IMR-90 (cell line): ENCODE data around the gene HIGD2A. TPM values are rescaled to one million over a fixed set of nuclear protein-coding genes. Genes with fewer than 3 reads are reported as not detected.
A peak's percentile ranks its signal among the peaks of the same experiment; 100 is the strongest.

Source experiments
- ATAC-seq: fragments of 200-7000 bp; cut with Tn5 transposase; 2 replicates; pipeline ENCODE4 v1.9.1; 2020; ENCODE audit warnings: low read depth, mild to moderate bottlenecking, moderate library complexity
- BruUV-seq: library from RNA; stranded (reverse); fragments of 400-500 nt; replicated peaks from 2 replicates; lab custom pipeline; 2021; lab: Mats Ljungman, UMichigan
- CTCF ChIA-PET: fragments of 300-600 bp; formaldehyde crosslinking; extraction: SDS; loops from one replicate; lab custom pipeline; 2021; ENCODE audit warnings: antibody characterized with exemption; lab: Yijun Ruan, JAX
- POLR2A ChIA-PET: fragments of 300-600 bp; sonication (Branson Sonifier 250); formaldehyde crosslinking; loops from one replicate; lab custom pipeline; 2022; ENCODE audit warnings: antibody characterized with exemption; ENCODE audit not compliant: unreplicated experiment; lab: Charles Lee
- DNase-seq: peaks from one replicate; pipeline ENCODE4 v3.0.0; 2013
- H2AFZ ChIP-seq: replicated peaks from 2 replicates; pipeline ENCODE3; 2013; ENCODE audit warnings: low read length, mild to moderate bottlenecking; ENCODE audit not compliant: poor library complexity
- H2AK5ac ChIP-seq: 2 replicates; pipeline ENCODE4 v1.6.1; 2013; ENCODE audit warnings: low read depth, low read length, inconsistent platforms
- H2AK9ac ChIP-seq: replicated peaks from 2 replicates; pipeline ENCODE3; 2013; ENCODE audit warnings: mild to moderate bottlenecking, low read depth, low read length, moderate library complexity; ENCODE audit not compliant: poor library complexity
- H2BK120ac ChIP-seq: 2 replicates; pipeline ENCODE4 v1.6.1; 2013; ENCODE audit warnings: low read depth, low read length, inconsistent platforms
- H2BK15ac ChIP-seq: 3 replicates; pipeline ENCODE4 v1.6.1; 2013; ENCODE audit warnings: low read depth, low read length, inconsistent platforms
- H2BK20ac ChIP-seq: 2 replicates; pipeline ENCODE4 v1.6.1; 2013; ENCODE audit warnings: low read depth, mild to moderate bottlenecking, inconsistent platforms, low read length, moderate library complexity
- H2BK5ac ChIP-seq: 2 replicates; pipeline ENCODE4 v1.6.1; 2013; ENCODE audit warnings: mild to moderate bottlenecking, low read depth, low read length, inconsistent platforms; ENCODE audit not compliant: poor library complexity, severe bottlenecking
- H3K14ac ChIP-seq: replicated peaks from 2 replicates; pipeline ENCODE4 v1.6.1; 2013; ENCODE audit warnings: low read depth, low read length, inconsistent platforms
- H3K18ac ChIP-seq: 2 replicates; pipeline ENCODE4 v1.6.1; 2013; ENCODE audit warnings: low read depth, low read length, control low read depth
- H3K23ac ChIP-seq: 2 replicates; pipeline ENCODE4 v1.6.1; 2013; ENCODE audit warnings: low read depth, low read length, inconsistent platforms
- H3K27ac ChIP-seq: 2 replicates; pipeline ENCODE4 v1.5.1; 2013; ENCODE audit warnings: mild to moderate bottlenecking, control low read depth, low read length; ENCODE audit not compliant: insufficient read depth
- H3K27me3 ChIP-seq: 2 replicates; pipeline ENCODE4 v1.6.1; 2013; ENCODE audit warnings: low read length; ENCODE audit not compliant: control insufficient read depth, insufficient read depth
- H3K36me3 ChIP-seq: 2 replicates; pipeline ENCODE4 v1.6.1; 2013; ENCODE audit warnings: low read length, mixed read lengths; ENCODE audit not compliant: control insufficient read depth, insufficient read depth
- H3K4ac ChIP-seq: 2 replicates; pipeline ENCODE4 v1.6.1; 2013; ENCODE audit warnings: low read depth, low read length, inconsistent platforms
- H3K4me1 ChIP-seq: 2 replicates; pipeline ENCODE4 v1.6.1; 2013; ENCODE audit warnings: low read length, mixed read lengths; ENCODE audit not compliant: control insufficient read depth, insufficient read depth
- H3K4me2 ChIP-seq: 2 replicates; pipeline ENCODE4 v1.6.1; 2013; ENCODE audit warnings: low read depth, mild to moderate bottlenecking, control low read depth, low read length, moderate library complexity
- H3K4me3 ChIP-seq: 2 replicates; pipeline ENCODE4 v1.5.1; 2013; ENCODE audit warnings: low read depth, mild to moderate bottlenecking, control low read depth, low read length, moderate library complexity; ENCODE audit not compliant: insufficient read depth
- H3K56ac ChIP-seq: 2 replicates; pipeline ENCODE4 v1.6.1; 2013; ENCODE audit warnings: low read length, inconsistent platforms; ENCODE audit not compliant: insufficient read depth; ENCODE audit errors: extremely low read depth
- H3K79me1 ChIP-seq, 2 experiments: 2 replicates each; pipeline ENCODE4 v1.6.1; 2013; ENCODE audit warnings: low read length in 2 of 2, inconsistent platforms in 1 of 2, low read depth in 1 of 2
- H3K9ac ChIP-seq: 2 replicates; pipeline ENCODE4 v1.6.1; 2013; ENCODE audit warnings: low read depth, low read length, control low read depth
- H3K9me1 ChIP-seq: 2 replicates; pipeline ENCODE4 v1.6.1; 2013; ENCODE audit warnings: low read length, inconsistent platforms; ENCODE audit not compliant: insufficient read depth
- H3K9me3 ChIP-seq: 2 replicates; pipeline ENCODE4 v1.6.1; 2013; ENCODE audit warnings: low read length; ENCODE audit not compliant: control insufficient read depth, insufficient read depth
- H4K20me1 ChIP-seq: 2 replicates; pipeline ENCODE4 v1.6.1; 2013; ENCODE audit warnings: low read length, inconsistent platforms; ENCODE audit not compliant: insufficient read depth
- H4K5ac ChIP-seq: 2 replicates; pipeline ENCODE4 v1.6.1; 2013; ENCODE audit warnings: mild to moderate bottlenecking, low read depth, low read length, control low read depth
- H4K8ac ChIP-seq, 2 experiments: 2 replicates each; pipeline ENCODE4 v1.6.1; 2013; ENCODE audit warnings: low read depth in 2 of 2, low read length in 2 of 2, control low read depth in 1 of 2, inconsistent platforms in 1 of 2
- H4K91ac ChIP-seq: 2 replicates; pipeline ENCODE4 v1.6.1; 2013; ENCODE audit warnings: low read depth, low read length, inconsistent platforms; ENCODE audit not compliant: insufficient read depth
- BHLHE40 ChIP-seq: fragments of 150-350 bp; IDR thresholded peaks from 2 replicates; pipeline ENCODE4 v1.6.1; 2016; ENCODE audit warnings: mild to moderate bottlenecking, low read depth, low read length
- CHD1 ChIP-seq: IDR thresholded peaks from 2 replicates; pipeline ENCODE4 v1.6.1; 2012; ENCODE audit warnings: low read depth, low read length, improper control_type of control experiment
- ELK1 ChIP-seq: fragments of 150-350 bp; IDR thresholded peaks from 2 replicates; pipeline ENCODE4 v1.6.1; 2016; ENCODE audit warnings: low read depth, mild to moderate bottlenecking, low read length, moderate library complexity, borderline replicate concordance
- MAFK ChIP-seq: IDR thresholded peaks from 2 replicates; pipeline ENCODE4 v1.6.1; 2012; ENCODE audit warnings: low read depth, low read length, improper control_type of control experiment
- MAZ ChIP-seq: IDR thresholded peaks from 2 replicates; pipeline ENCODE4 v1.6.1; 2012; ENCODE audit warnings: low read depth, mild to moderate bottlenecking, low read length, improper control_type of control experiment, moderate library complexity, borderline replicate concordance
- NFE2L2 ChIP-seq: fragments of 150-350 bp; IDR thresholded peaks from 2 replicates; pipeline ENCODE4 v1.6.1; 2016; ENCODE audit warnings: low read depth, mild to moderate bottlenecking, low read length
- RAD21 ChIP-seq: IDR thresholded peaks from 2 replicates; pipeline ENCODE4 v1.6.1; 2012; ENCODE audit warnings: low read length, improper control_type of control experiment
- RCOR1 ChIP-seq: IDR thresholded peaks from 2 replicates; pipeline ENCODE4 v1.6.1; 2012; ENCODE audit warnings: mild to moderate bottlenecking, low read length, improper control_type of control experiment; ENCODE audit not compliant: insufficient replicate concordance
- RFX5 ChIP-seq: IDR thresholded peaks from 2 replicates; pipeline ENCODE4 v1.8.0; 2012; ENCODE audit warnings: low read depth, mild to moderate bottlenecking, low read length, moderate library complexity
- SMC3 ChIP-seq: fragments of 150-350 bp; IDR thresholded peaks from 2 replicates; pipeline ENCODE4 v1.6.1; 2016; ENCODE audit warnings: low read depth, mild to moderate bottlenecking, antibody characterized with exemption, low read length, moderate library complexity
- WGBS, 2 experiments: methylation state at CpG; one replicate each; pipeline versions ENCODE4 v1.1.5 to v1.1.7; 2013; ENCODE audit warnings: missing lambda C conversion rate in 2 of 2; ENCODE audit not compliant: insufficient read length in 1 of 2; ENCODE audit errors: extremely low coverage in 2 of 2; 5-methylcytosine and 5-hydroxymethylcytosine counted together
- dilution Hi-C: fragments of 300-500 bp; cut with HindIII; formaldehyde crosslinking; loops from one replicate; pipeline ENCODE4 v1.14.3; 2018; ENCODE audit warnings: low sequenced_read_pairs; ENCODE audit not compliant: unreplicated experiment
- in situ Hi-C: fragments of 300-500 bp; cut with MboI; formaldehyde crosslinking; loops from 3 replicates; pipeline ENCODE4 v1.14.3; 2019; ENCODE audit warnings: low sequenced_read_pairs, inconsistent platforms, mixed read lengths
- intact Hi-C: fragments of 100-400 bp; cut with micrococcal nuclease; formaldehyde crosslinking; loops from 2 replicates; pipeline ENCODE4 v1.10.0; 2022
- polyA plus RNA-seq, 3 experiments: library from polyadenylated mRNA; depleted of rRNA; stranded (reverse); fragments of >200 nt; gene quantifications; 2 replicates each; pipeline ENCODE4 v1.2.3, GENCODE V29; 2012; ENCODE audit warnings: low replicate concordance in 1 of 3
- total RNA-seq: library from RNA; depleted of rRNA; stranded (reverse); fragments of >200 nt; gene quantifications from 2 replicates; pipeline ENCODE4 v1.2.3, GENCODE V29; 2012

HIGD2A gene
- total and polyA plus RNA-seq, 2 of the 4 experiments (the other 2 are of a cell fraction): 35.0 to 131 TPM

GRCh38 chr5:176362233-176362490, 26.4 kb upstream of the HIGD2A start:
- peaks cover 7% of the 10 kb centered on the region for H3K4me1 ChIP-seq
- no peak overlapping the region for H2AK5ac ChIP-seq
- H3K36me3 ChIP-seq: peaks cover 3% of the 10 kb centered on the region
- H2BK15ac ChIP-seq: no peak overlapping the region
- H2AK9ac ChIP-seq: peak overlapping the region; percentile 75
- H3K27me3 ChIP-seq: no peaks in the 10 kb centered on the region
- H3K9me1 ChIP-seq: peaks cover 4% of the 10 kb centered on the region
- H3K27ac ChIP-seq: no peak overlapping the region
- H3K9me3 ChIP-seq: no peaks in the 10 kb centered on the region
- peaks cover 18 to 30% of the 10 kb centered on the region in 2 experiments; a peak in 3 of 4 replicates for H3K79me1 ChIP-seq
- ATAC-seq: no peak
- DNase-seq: no peak
- H2BK20ac ChIP-seq: no peak overlapping the region
- peak overlapping the region; percentile 67; the same call in 1 of the 2 replicates for H3K18ac ChIP-seq
- POLR2A ChIA-PET: interaction anchor here (0.6 kb wide), 1 partner anchor 762 kb away, joined by 6 read pairs; no protein-coding TSS in a partner anchor
- no CpG with 5 or more reads among the region's 8 CpGs for WGBS, 2 experiments
- intact Hi-C loops (loop anchor here (5.0 kb wide), 2 partner anchors 210 to 635 kb away; no protein-coding TSS in a partner anchor), in situ Hi-C loops (no loop called here), dilution Hi-C loops (no loop called here)
- H4K5ac ChIP-seq: peak overlapping the region; percentile 87
- peak overlapping the region; percentile 94; the same call in 1 of the 2 replicates for H3K14ac ChIP-seq
- H2AFZ ChIP-seq: peak overlapping the region; percentile 97
- H2BK120ac ChIP-seq: peak overlapping the region; percentile 65; the same call in 1 of the 2 replicates
- peak overlapping the region; percentile 90 for H3K4me3 ChIP-seq
- peak overlapping the region; percentile 64; the same call in 1 of the 2 replicates for H3K9ac ChIP-seq
- no TSS peak for BruUV-seq
- peak overlapping the region; percentile 70 for H3K23ac ChIP-seq
- H4K8ac ChIP-seq: peak overlapping the region; percentile 73 to 93; a peak in 3 of 4 replicates
- H3K56ac ChIP-seq: peak overlapping the region; percentile 47; the same call in 1 of the 2 replicates
- H3K4me2 ChIP-seq: peak overlapping the region; percentile 98
- TF ChIP-seq MAFK (no peak), NFE2L2 (no peak), RFX5 (no peak), SMC3 (no peak), MAZ (no peak), CHD1 (no peak), RAD21 (no peak), BHLHE40 (no peak), RCOR1 (no peak), ELK1 (no peak)
- H4K20me1 ChIP-seq: peaks cover 10% of the 10 kb centered on the region; the same call in 1 of the 2 replicates
- H3K4ac ChIP-seq: peak overlapping the region; percentile 81
- CTCF ChIA-PET: interaction anchor here (1.0 kb wide), 1 partner anchor 12 kb away, joined by 3 read pairs; no protein-coding TSS in a partner anchor
- H2BK5ac ChIP-seq: peak overlapping the region; percentile 31
- H4K91ac ChIP-seq: peak overlapping the region; percentile 88
